ENCODE data around the gene BOC. TPM values are rescaled to one million over a fixed set of nuclear protein-coding genes. Genes with fewer than 3 reads are reported as not detected.

BOC gene
- total RNA-seq, 1 experiment from 2014 or later, result 7.3 TPM

- DNase-seq (no peak), ATAC-seq (no peak)
- Histone ChIP-seq H3K27me3 (ENCODE audit: low read length) (no peaks in the 10 kb centered on the region), H3K9ac (ENCODE audit: low read length) (no peak overlapping the region), H2AFZ (ENCODE audit: low read length) (no peak overlapping the region), H3K36me3 (ENCODE audit: low read depth, low read length) (no peaks in the 10 kb centered on the region), H3K9me3 (ENCODE audit: low read length) (no peaks in the 10 kb centered on the region), H3K4me1 (ENCODE audit: insufficient read depth, low read length) (0 out of 2 replicates have a peak, but pooled peaks cover 9% of the 10 kb centered on the region), H3K4me3 (ENCODE audit: low read length) (no peak overlapping the region), H3K79me2 (ENCODE audit: low read length) (no peaks in the 10 kb centered on the region), H3K27ac (ENCODE audit: low read length) (no peak overlapping the region), H3K9me2 (replicated peaks; ENCODE audit: low read length) (no peaks in the 10 kb centered on the region), H4K20me1 (ENCODE audit: low read length) (no peaks in the 10 kb centered on the region), H3K4me2 (ENCODE audit: low read length) (no peak overlapping the region), H3F3A (ENCODE audit: low read length, unreplicated experiment) (no peaks in the 10 kb centered on the region)
- CTCF ChIA-PET, result interaction anchor here (0.6 kb wide), 1 partner anchor 114 kb away, joined by 3 read pairs; no protein-coding TSS in a partner anchor
- POLR2A ChIA-PET (ENCODE audit: unreplicated experiment), result interaction anchor here (0.6 kb wide), 1 partner anchor 47 kb away, joined by 3 read pairs; no protein-coding TSS in a partner anchor
- intact Hi-C loops (cut with micrococcal nuclease), result no loop called here
- no TSS peak for BruUV-seq (replicated peaks)
- TF ChIP-seq EZH2 (IDR thresholded peaks at IDR 0.05; ENCODE audit: low read length, unreplicated experiment), result no peak
- TF ChIP-seq EZH2phosphoT487 (IDR thresholded peaks at IDR 0.05; ENCODE audit: borderline replicate concordance, low read length), result no peak
- no peak for TF ChIP-seq CTCF (conservative IDR thresholded peaks at IDR 0.05; ENCODE audit: low read depth, low read length)
Observed at GRCh38 chr3:113249601-113250000, 38.2 kb downstream of the BOC start.

GRCh38 chr3:113250566-113250965 lies 39.2 kb downstream of the BOC start:
- no TSS peak for BruUV-seq (replicated peaks)
- DNase-seq, result no peak
- H3K4me2 ChIP-seq (ENCODE audit: low read length), result no peak overlapping the region
- no peaks in the 10 kb centered on the region for H3K79me2 ChIP-seq (ENCODE audit: low read length)
- ATAC-seq, result no peak
- no peak overlapping the region for H2AFZ ChIP-seq (ENCODE audit: low read length)
- H3K9me3 ChIP-seq (ENCODE audit: low read length), result no peaks in the 10 kb centered on the region
- CTCF ChIA-PET, result no interaction called here
- no peaks in the 10 kb centered on the region for H3K27me3 ChIP-seq (ENCODE audit: low read length)
- H3K4me3 ChIP-seq (ENCODE audit: low read length), result no peak overlapping the region
- POLR2A ChIA-PET (ENCODE audit: unreplicated experiment), result no interaction called here
- intact Hi-C loops (cut with micrococcal nuclease), result no loop called here
- 0 out of 2 replicates have a peak, but pooled peaks cover 9% of the 10 kb centered on the region for H3K4me1 ChIP-seq (ENCODE audit: insufficient read depth, low read length)
- TF ChIP-seq EZH2 (IDR thresholded peaks at IDR 0.05; ENCODE audit: low read length, unreplicated experiment) (no peak), CTCF (conservative IDR thresholded peaks at IDR 0.05; ENCODE audit: low read depth, low read length) (no peak), EZH2phosphoT487 (IDR thresholded peaks at IDR 0.05; ENCODE audit: borderline replicate concordance, low read length) (no peak)
- no peak overlapping the region for H3K27ac ChIP-seq (ENCODE audit: low read length)
- no peaks in the 10 kb centered on the region for H3F3A ChIP-seq (ENCODE audit: low read length, unreplicated experiment)
- no peaks in the 10 kb centered on the region for H3K36me3 ChIP-seq (ENCODE audit: low read depth, low read length)
- H3K9ac ChIP-seq (ENCODE audit: low read length), result no peak overlapping the region
- H4K20me1 ChIP-seq (ENCODE audit: low read length), result no peaks in the 10 kb centered on the region
- no peaks in the 10 kb centered on the region for H3K9me2 ChIP-seq (replicated peaks; ENCODE audit: low read length)

GRCh38 chr3:113251817-113252216 lies 40.5 kb downstream of the BOC start:
- H3K4me2 ChIP-seq (ENCODE audit: low read length), result no peak overlapping the region
- ChIA-PET CTCF (no interaction called here), POLR2A (ENCODE audit: unreplicated experiment) (no interaction called here)
- no peak overlapping the region for H3K4me3 ChIP-seq (ENCODE audit: low read length)
- no peak overlapping the region for H2AFZ ChIP-seq (ENCODE audit: low read length)
- TF ChIP-seq EZH2 (IDR thresholded peaks at IDR 0.05; ENCODE audit: low read length, unreplicated experiment) (no peak), EZH2phosphoT487 (IDR thresholded peaks at IDR 0.05; ENCODE audit: borderline replicate concordance, low read length) (no peak)
- H3K4me1 ChIP-seq (ENCODE audit: insufficient read depth, low read length), result 0 out of 2 replicates have a peak, but pooled peaks cover 9% of the 10 kb centered on the region
- intact Hi-C loops (cut with micrococcal nuclease), result no loop called here
- DNase-seq (no peak), ATAC-seq (no peak)
- H3F3A ChIP-seq (ENCODE audit: low read length, unreplicated experiment), result no peaks in the 10 kb centered on the region
- BruUV-seq (replicated peaks), result no TSS peak
- no peaks in the 10 kb centered on the region for H4K20me1 ChIP-seq (ENCODE audit: low read length)
- H3K9me3 ChIP-seq (ENCODE audit: low read length), result no peaks in the 10 kb centered on the region
- H3K79me2 ChIP-seq (ENCODE audit: low read length), result no peaks in the 10 kb centered on the region
- no peak overlapping the region for H3K9ac ChIP-seq (ENCODE audit: low read length)
- no peaks in the 10 kb centered on the region for H3K27me3 ChIP-seq (ENCODE audit: low read length)
- H3K27ac ChIP-seq (ENCODE audit: low read length), result no peak overlapping the region
- H3K36me3 ChIP-seq (ENCODE audit: low read depth, low read length), result no peaks in the 10 kb centered on the region
- H3K9me2 ChIP-seq (replicated peaks; ENCODE audit: low read length), result no peaks in the 10 kb centered on the region
